Gastroesophageal sphincter (tissue), 3 donors: ENCODE results near the gene NRXN3.
"Not testable (repeated sequence)": the region's sequence is repeated elsewhere in the genome, so short reads cannot be mapped to it uniquely, and the experiment has no call there.

Experiments
- POLR2A ChIP-seq, 2 donors: fragments of 450-650 bp; IDR thresholded peaks; one replicate each; pipeline ENCODE4 v1.6.1; 2017; ENCODE audit warnings: antibody characterized with exemption in 2 of 2, mild to moderate bottlenecking in 2 of 2, moderate library complexity in 1 of 2
- TF ChIP-seq, protein P1 (sequence below), 4 experiments: fragments of 200-600 bp in 2 of 4; fragments of 450-650 bp in 2 of 4; sonication (generic) in 1 of 4; IDR thresholded peaks; one replicate each; pipeline ENCODE4 v1.5.1; 2017 to 2019; ENCODE audit warnings: antibody characterized with exemption in 4 of 4, mild to moderate bottlenecking in 2 of 4, moderate library complexity in 2 of 4

- TF ChIP-seq, protein P1, sequence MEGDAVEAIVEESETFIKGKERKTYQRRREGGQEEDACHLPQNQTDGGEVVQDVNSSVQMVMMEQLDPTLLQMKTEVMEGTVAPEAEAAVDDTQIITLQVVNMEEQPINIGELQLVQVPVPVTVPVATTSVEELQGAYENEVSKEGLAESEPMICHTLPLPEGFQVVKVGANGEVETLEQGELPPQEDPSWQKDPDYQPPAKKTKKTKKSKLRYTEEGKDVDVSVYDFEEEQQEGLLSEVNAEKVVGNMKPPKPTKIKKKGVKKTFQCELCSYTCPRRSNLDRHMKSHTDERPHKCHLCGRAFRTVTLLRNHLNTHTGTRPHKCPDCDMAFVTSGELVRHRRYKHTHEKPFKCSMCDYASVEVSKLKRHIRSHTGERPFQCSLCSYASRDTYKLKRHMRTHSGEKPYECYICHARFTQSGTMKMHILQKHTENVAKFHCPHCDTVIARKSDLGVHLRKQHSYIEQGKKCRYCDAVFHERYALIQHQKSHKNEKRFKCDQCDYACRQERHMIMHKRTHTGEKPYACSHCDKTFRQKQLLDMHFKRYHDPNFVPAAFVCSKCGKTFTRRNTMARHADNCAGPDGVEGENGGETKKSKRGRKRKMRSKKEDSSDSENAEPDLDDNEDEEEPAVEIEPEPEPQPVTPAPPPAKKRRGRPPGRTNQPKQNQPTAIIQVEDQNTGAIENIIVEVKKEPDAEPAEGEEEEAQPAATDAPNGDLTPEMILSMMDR (IDR thresholded peaks at IDR 0.05), result not testable (repeated sequence)
- TF ChIP-seq POLR2A (IDR thresholded peaks at IDR 0.05), result not testable (repeated sequence)
Measured at GRCh38 chr14:79767721-79768120, 1597.5 kb downstream of the NRXN3 start.
